Right cardiac atrium (tissue), 5 donors: ENCODE data around the gene NPY4R. TPM values are rescaled to one million over a fixed set of nuclear protein-coding genes. Genes with fewer than 3 reads are reported as not detected.
"Not testable (repeated sequence)": the region's sequence is repeated elsewhere in the genome, so short reads cannot be mapped to it uniquely, and the experiment has no call there.

Source experiments
- ATAC-seq, 2 donors: fragments of 200-7000 bp; cut with Tn5 transposase; one replicate each; pipeline versions ENCODE4 v1.8.0 to v1.9.1; 2020; ENCODE audit warnings: moderate library complexity in 2 of 2, mild to moderate bottlenecking in 1 of 2
- DNase-seq, 3 donors: peaks; one replicate each; pipeline ENCODE4 v3.0.0-alpha.2; 2020
- H3K27ac ChIP-seq: one replicate; pipeline ENCODE4 v1.5.1; 2013; ENCODE audit warnings: mild to moderate bottlenecking, low read length, control low read depth, moderate library complexity
- H3K27me3 ChIP-seq: one replicate; pipeline ENCODE4 v1.6.1; 2013; ENCODE audit not compliant: control insufficient read depth, insufficient read depth
- H3K4me1 ChIP-seq: one replicate; pipeline ENCODE4 v1.6.1; 2013; ENCODE audit warnings: low read length; ENCODE audit not compliant: control insufficient read depth, insufficient read depth
- H3K4me3 ChIP-seq: one replicate; pipeline ENCODE4 v1.5.1; 2013; ENCODE audit warnings: low read length, control low read depth
- H3K9me3 ChIP-seq: one replicate; pipeline ENCODE4 v1.6.1; 2013; ENCODE audit warnings: low read length; ENCODE audit not compliant: control insufficient read depth
- WGBS: extraction: QIAGEN DNeasy Blood & Tissue Kit; methylation state at CpG from one replicate; pipeline ENCODE4 v1.1.7; 2013; 5-methylcytosine and 5-hydroxymethylcytosine counted together
- intact Hi-C, 4 donors: fragments of 100-400 bp; cut with DNase I; formaldehyde crosslinking; loops; one replicate each; pipeline versions ENCODE4 v1.11.0 to v1.14.0; 2022 to 2023
- polyA plus RNA-seq: library from polyadenylated mRNA; stranded (reverse); fragments of 200-250 nt; gene quantifications from one replicate; pipeline ENCODE4 v1.2.3, GENCODE V29; 2013
- total RNA-seq, 4 donors: library from RNA; stranded (reverse); fragmentation: NEBNext Ultra II Directional; extraction: Animal tissue kit (Norgen Biotek cat#: 25700); gene quantifications; one replicate each; pipeline ENCODE4 v1.2.1, GENCODE V29; 2021
- donor health status: healthy with polysubstance abuse.
- donor health status: DM: no; HTN: yes; CAD: no.
- donor health status: DM: no; HTN: no; CAD: no.
- donor health status: DM: no; HTN: yes; CAD: no; lungs with severe emphysema.
- donor health status: DM: yes; HTN: yes; CAD: no.

The NPY4R gene
- total and polyA plus RNA-seq, 5 donors: 0.09 to 0.40 (median 0.19) TPM; not detected in 2

GRCh38 chr10:46455992-46456391 is 9.8 kb downstream of the NPY4R start:
- ATAC-seq, H3K4me3 ChIP-seq, H3K9me3 ChIP-seq, H3K27ac ChIP-seq, intact Hi-C loops, H3K4me1 ChIP-seq, DNase-seq, H3K27me3 ChIP-seq: not testable (repeated sequence)
- WGBS: no CpG with 5 or more reads among the region's 2 CpGs

DNA sequence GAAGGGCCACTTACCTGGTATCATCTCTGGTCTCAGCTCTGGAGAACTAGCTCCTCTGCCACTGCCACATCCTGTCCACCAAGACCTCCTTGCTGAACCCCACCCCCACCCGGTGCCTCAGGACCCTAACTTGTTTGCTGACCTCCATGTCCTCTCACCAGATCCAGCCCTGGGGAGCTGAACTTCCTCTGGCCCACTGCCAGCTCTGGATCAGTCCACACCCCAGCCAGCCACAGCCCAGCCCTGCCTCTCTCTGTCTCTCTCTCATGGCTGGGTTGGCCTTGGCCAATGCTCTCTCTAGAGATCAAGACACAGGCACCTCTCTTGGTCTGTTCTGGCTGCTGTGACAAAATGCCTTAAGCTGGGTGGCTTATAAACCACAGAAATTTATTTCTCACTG is 14.4 kb downstream of the NPY4R start:
- H3K4me1 ChIP-seq, H3K27ac ChIP-seq, DNase-seq, H3K9me3 ChIP-seq, H3K27me3 ChIP-seq, H3K4me3 ChIP-seq, intact Hi-C loops: not testable (repeated sequence)
- peak; percentile 48 to 57 for ATAC-seq
- WGBS: 64% methylated on average over 1 of the region's 1 CpG

GRCh38 chr10:46450829-46451228 is 14.9 kb downstream of the NPY4R start:
- H3K27me3 ChIP-seq, intact Hi-C loops, H3K9me3 ChIP-seq, H3K27ac ChIP-seq, H3K4me3 ChIP-seq, H3K4me1 ChIP-seq: not testable (repeated sequence)
- ATAC-seq (peak; percentile 48 to 54), DNase-seq (peak in 1 of 3 donors; percentile 38)
- 73% methylated on average over 7 of the region's 8 CpGs for WGBS

DNA sequence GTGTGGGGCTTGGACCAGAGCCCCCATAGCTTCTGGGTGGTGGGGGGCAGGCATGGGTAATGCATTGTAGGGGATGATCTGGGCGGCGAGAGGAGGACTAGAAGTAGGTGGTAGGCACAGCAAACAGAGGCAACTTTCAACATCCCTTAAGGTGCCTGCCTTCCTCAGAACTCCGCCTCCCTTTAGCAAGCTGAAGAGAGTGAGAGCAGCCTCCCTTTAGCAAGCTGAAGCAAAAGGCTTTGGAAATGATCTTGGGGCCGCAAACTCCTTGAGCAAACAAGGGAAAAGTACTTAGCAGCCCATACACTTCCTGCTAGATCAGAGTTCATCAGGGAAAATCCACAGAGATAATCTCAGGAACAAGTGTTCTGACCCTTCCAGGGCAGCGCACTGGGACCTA is 18.3 kb downstream of the NPY4R start:
- 94% methylated on average over 3 of the region's 5 CpGs for WGBS
- H3K9me3 ChIP-seq, H3K4me3 ChIP-seq, ATAC-seq, H3K4me1 ChIP-seq, intact Hi-C loops, DNase-seq, H3K27ac ChIP-seq, H3K27me3 ChIP-seq: not testable (repeated sequence)

DNA sequence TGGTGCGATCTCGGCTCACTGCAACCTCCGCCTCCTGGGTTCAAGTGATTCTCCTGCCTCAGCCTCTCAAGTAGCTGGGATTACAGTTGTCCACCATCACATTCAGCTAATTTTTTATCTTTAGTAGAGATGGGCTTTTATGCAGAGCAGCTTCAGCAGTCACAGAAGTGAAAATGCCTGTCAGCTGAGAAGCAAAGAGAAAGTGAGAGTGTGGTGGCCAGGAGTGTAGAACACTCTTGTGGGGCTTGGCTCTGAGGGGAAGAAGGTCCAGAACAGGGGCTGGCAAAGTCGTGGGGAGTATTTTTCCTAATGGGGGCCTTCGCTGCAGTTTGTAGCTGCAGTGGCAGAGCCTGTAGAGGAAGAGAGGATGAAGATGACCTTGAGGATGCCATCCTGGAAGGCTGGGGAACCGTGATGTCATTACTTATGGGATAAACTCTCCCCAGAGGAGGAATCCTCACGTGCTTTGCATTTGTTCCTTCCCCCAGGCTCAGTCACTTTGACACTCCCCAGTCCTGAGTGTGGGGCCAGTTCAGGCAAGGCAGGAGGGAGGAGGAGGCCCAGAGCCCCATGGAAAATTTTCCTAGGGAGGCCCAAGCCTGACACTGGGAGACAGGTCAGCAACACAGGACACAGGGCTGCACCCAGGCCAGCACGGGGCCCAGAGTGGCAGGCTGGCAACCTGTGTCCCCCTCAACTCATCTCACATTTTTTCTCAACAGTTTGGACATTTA is 20.2 kb downstream of the NPY4R start:
- ATAC-seq, intact Hi-C loops, DNase-seq, H3K27ac ChIP-seq, H3K27me3 ChIP-seq, H3K4me1 ChIP-seq, H3K4me3 ChIP-seq, H3K9me3 ChIP-seq: not testable (repeated sequence)
- 88% methylated on average over 4 of the region's 8 CpGs for WGBS

DNA sequence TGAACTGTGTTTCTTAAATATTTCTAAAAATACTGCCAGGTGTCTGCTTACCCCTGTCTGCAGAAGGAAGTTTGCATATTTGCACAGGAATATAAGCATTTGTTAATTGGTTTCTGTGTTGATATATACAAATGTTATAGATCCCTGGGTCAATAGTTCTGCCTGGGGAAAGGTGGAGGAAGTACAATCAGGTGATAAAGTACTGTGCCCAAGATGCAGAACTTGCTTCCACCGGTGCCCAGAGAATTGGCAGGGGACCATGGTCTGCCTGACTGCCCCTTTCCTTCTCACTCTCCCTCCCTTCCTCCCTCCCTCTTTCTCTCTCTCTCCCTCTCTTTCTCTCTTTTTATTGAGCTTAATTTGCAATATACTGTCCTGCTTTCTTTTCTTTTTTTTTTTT is 22.3 kb downstream of the NPY4R start:
- H3K9me3 ChIP-seq, ATAC-seq, DNase-seq, intact Hi-C loops, H3K27me3 ChIP-seq, H3K27ac ChIP-seq, H3K4me3 ChIP-seq, H3K4me1 ChIP-seq: not testable (repeated sequence)
- WGBS: 25% methylated on average over 1 of the region's 1 CpG

GRCh38 chr10:46442706-46443275 is 23.0 kb downstream of the NPY4R start:
- ATAC-seq (peak; percentile 44 to 62), DNase-seq (peak in 1 of 3 donors; percentile 71)
- intact Hi-C loops, H3K4me1 ChIP-seq, H3K9me3 ChIP-seq, H3K27me3 ChIP-seq, H3K4me3 ChIP-seq: not testable (repeated sequence)
- peak overlapping the region; percentile 3 for H3K27ac ChIP-seq
- 27% methylated on average over 10 of the region's 10 CpGs for WGBS

DNA sequence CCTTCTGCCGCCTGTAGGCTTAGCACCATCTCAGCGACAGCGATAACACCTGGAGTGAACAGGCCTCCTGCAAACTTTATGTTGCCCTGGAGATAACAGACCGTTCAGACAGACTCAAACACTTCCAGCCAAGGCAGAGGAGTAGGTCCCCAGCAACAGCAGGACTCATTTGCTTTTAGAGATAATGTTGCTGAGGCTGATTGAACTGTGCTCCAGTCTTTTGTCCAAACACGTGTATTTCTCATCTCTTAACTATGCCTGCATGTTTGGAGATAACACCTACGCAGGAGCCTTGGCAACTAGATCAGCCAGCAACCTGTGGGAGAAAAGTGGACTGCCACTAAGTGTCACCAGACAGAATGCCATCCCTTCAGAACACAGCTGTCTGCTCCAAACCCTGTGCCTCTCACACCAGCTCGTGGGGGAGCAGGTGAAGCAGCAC is 23.9 kb downstream of the NPY4R start:
- H3K27ac ChIP-seq: peak overlapping the region; percentile 45
- WGBS: 43% methylated on average over 5 of the region's 7 CpGs
- intact Hi-C loops, H3K4me1 ChIP-seq, H3K4me3 ChIP-seq, H3K27me3 ChIP-seq, H3K9me3 ChIP-seq: not testable (repeated sequence)
- ATAC-seq (peak; percentile 88), DNase-seq (peak in 2 of 3 donors; percentile 38 to 61)

DNA sequence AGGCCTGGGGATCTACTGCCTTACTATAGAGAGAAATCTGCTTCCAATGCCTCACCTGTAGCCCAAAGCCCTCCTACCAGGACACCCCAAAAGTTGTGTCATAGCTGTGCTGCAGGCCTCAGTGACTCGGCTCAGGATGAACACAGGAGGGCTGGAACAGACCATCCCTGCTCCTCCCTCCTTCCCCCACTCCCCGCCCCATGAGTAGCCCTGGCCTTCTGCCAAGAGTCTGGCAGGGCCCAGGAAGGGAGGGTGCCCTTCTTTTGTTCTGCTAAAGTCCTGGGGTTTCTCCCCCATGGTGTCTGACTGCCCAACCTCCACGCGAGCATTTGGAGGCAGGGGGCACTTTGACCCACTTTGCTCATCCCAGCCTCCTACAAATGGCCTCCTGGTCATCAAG is 24.8 kb downstream of the NPY4R start:
- intact Hi-C loops, H3K27me3 ChIP-seq, H3K4me1 ChIP-seq, H3K4me3 ChIP-seq, H3K27ac ChIP-seq, H3K9me3 ChIP-seq: not testable (repeated sequence)
- ATAC-seq (peak; percentile 42 to 56), DNase-seq (peak in 2 of 3 donors; percentile 54 to 58)
- no CpG with 5 or more reads among the region's 4 CpGs for WGBS

GRCh38 chr10:46423550-46423949 is 42.2 kb downstream of the NPY4R start:
- H3K27me3 ChIP-seq, H3K4me3 ChIP-seq, DNase-seq, H3K27ac ChIP-seq, H3K9me3 ChIP-seq, H3K4me1 ChIP-seq, intact Hi-C loops, ATAC-seq: not testable (repeated sequence)
- WGBS: no CpG with 5 or more reads among the region's 2 CpGs

GRCh38 chr10:46419570-46420379 is 46.0 kb downstream of the NPY4R start:
- H3K9me3 ChIP-seq, intact Hi-C loops, H3K27me3 ChIP-seq, DNase-seq, H3K4me1 ChIP-seq, H3K4me3 ChIP-seq, H3K27ac ChIP-seq: not testable (repeated sequence)
- 19% methylated on average over 4 of the region's 13 CpGs for WGBS
- peak; percentile 89 to 97 for ATAC-seq
